K562 (cell line): ENCODE results near the gene C14orf180.

Experiments used
- MYNN ChIP-seq, 2 experiments: sonication (generic); formaldehyde crosslinking in 1 of 2; IDR thresholded peaks; 2 replicates each; pipeline versions ENCODE4 v1.5.0 to v1.6.1; 2016 to 2020; ENCODE audit warnings: antibody characterized with exemption in 1 of 2, missing genetic modification reagents in 1 of 2
- POLR2AphosphoS5 ChIP-seq: IDR thresholded peaks from 2 replicates; pipeline ENCODE4 v1.6.1; 2011; ENCODE audit warnings: mild to moderate bottlenecking, low read depth, low read length, moderate library complexity; ENCODE audit not compliant: control insufficient read depth, insufficient read depth
- SP1 ChIP-seq: sonication (generic); formaldehyde crosslinking; IDR thresholded peaks from 2 replicates; pipeline ENCODE4 v1.8.1; 2022; ENCODE audit warnings: mild to moderate bottlenecking, missing genetic modification reagents
- ZNF12 ChIP-seq: sonication (generic); formaldehyde crosslinking; IDR thresholded peaks from 2 replicates; pipeline ENCODE4 v1.4.0; 2020; ENCODE audit warnings: mild to moderate bottlenecking, missing genetic modification reagents
- TF ChIP-seq, protein P1 (sequence below), 3 experiments: IDR thresholded peaks in 2 of 3; conservative IDR thresholded peaks in 1 of 3; 2 replicates each; pipeline ENCODE4 v1.5.1; 2011 to 2012; ENCODE audit warnings: low read length in 3 of 3, mild to moderate bottlenecking in 3 of 3, control low read depth in 2 of 3, improper control_type of control experiment in 1 of 3, inconsistent platforms in 1 of 3, low read depth in 1 of 3, mixed read lengths in 1 of 3, moderate library complexity in 1 of 3; ENCODE audit not compliant: insufficient read depth in 2 of 3

DNA sequence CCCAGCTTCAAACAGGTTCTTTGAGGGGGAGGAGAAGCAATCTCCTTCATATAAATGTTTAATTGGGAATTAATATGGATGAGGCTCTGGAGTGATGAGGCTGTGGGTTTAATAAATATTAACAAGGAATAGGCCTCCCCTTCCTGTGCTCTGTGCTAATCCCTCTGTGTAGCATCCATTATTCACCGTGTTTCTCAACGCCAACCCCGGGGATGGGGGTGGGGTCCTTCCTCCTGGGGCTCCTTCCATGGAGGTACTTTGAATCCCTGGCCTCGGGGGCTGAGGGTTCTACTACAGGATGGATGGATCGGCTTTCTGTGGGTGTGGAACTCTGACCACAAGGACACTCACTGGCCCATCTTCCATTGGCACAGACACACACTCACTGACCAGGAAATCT, 59.9 kb downstream of the C14orf180 start:
- TF ChIP-seq, protein P1, sequence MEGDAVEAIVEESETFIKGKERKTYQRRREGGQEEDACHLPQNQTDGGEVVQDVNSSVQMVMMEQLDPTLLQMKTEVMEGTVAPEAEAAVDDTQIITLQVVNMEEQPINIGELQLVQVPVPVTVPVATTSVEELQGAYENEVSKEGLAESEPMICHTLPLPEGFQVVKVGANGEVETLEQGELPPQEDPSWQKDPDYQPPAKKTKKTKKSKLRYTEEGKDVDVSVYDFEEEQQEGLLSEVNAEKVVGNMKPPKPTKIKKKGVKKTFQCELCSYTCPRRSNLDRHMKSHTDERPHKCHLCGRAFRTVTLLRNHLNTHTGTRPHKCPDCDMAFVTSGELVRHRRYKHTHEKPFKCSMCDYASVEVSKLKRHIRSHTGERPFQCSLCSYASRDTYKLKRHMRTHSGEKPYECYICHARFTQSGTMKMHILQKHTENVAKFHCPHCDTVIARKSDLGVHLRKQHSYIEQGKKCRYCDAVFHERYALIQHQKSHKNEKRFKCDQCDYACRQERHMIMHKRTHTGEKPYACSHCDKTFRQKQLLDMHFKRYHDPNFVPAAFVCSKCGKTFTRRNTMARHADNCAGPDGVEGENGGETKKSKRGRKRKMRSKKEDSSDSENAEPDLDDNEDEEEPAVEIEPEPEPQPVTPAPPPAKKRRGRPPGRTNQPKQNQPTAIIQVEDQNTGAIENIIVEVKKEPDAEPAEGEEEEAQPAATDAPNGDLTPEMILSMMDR (IDR thresholded peaks at IDR 0.05 in 2 of 3, conservative IDR thresholded peaks at IDR 0.05 in 1 of 3; ENCODE audit: insufficient read depth in 2 of 3, low read depth in 1 of 3, low read length in 3 of 3) = no peak
- no peak for TF ChIP-seq POLR2AphosphoS5
- no peak for TF ChIP-seq SP1 (CRISPR knock-in tag)
- TF ChIP-seq ZNF12 (CRISPR knock-in tag) = no peak
- no peak for TF ChIP-seq MYNN (IDR thresholded peaks at IDR 0.05)
- TF ChIP-seq MYNN (CRISPR knock-in tag; IDR thresholded peaks at IDR 0.05) = no peak
